Urothelium cell line (cell line): Measurements from ENCODE around the gene NPNT.

Experiments used
- DNase-seq: peaks from one replicate; pipeline ENCODE4 v3.0.0; 2011; ENCODE audit warnings: low spot score, mixed read lengths
- FAIRE-seq: peaks from 2 replicates; lab custom pipeline; 2011; peaks lifted over from hg19 to GRCh38; lab: Jason Lieb, UNC

NPNT gene

GRCh38 chr4:105912633-105913032 lies 17.4 kb downstream of the NPNT start:
- FAIRE-seq (no peak), DNase-seq (no peak)

GRCh38 chr4:105917171-105917685 lies 22.0 kb downstream of the NPNT start:
- FAIRE-seq = no peak
- no peak for DNase-seq

GRCh38 chr4:105921301-105921700 lies 26.0 kb downstream of the NPNT start:
- no peak for DNase-seq
- no peak for FAIRE-seq

GRCh38 chr4:105923497-105924238 lies 28.4 kb downstream of the NPNT start:
- no peak for FAIRE-seq
- peak; percentile 36 for DNase-seq

- DNase-seq (no peak), FAIRE-seq (no peak)
Observed at GRCh38 chr4:105924341-105924740, 29.1 kb downstream of the NPNT start.

- no peak for DNase-seq
- no peak for FAIRE-seq
Observed at GRCh38 chr4:105930698-105931097, 35.4 kb downstream of the NPNT start.

GRCh38 chr4:105933083-105933482 lies 37.8 kb downstream of the NPNT start:
- FAIRE-seq (no peak), DNase-seq (no peak)

- DNase-seq = no peak
- FAIRE-seq = no peak
Observed at GRCh38 chr4:105934386-105934785, 39.1 kb downstream of the NPNT start.

- DNase-seq = no peak
- no peak for FAIRE-seq
Observed at GRCh38 chr4:105936901-105937300, 41.6 kb downstream of the NPNT start.

- no peak for FAIRE-seq
- DNase-seq = no peak
Observed at GRCh38 chr4:105937759-105938158, 42.5 kb downstream of the NPNT start.

- no peak for DNase-seq
Observed at GRCh38 chr4:105943234-105943633, 48.0 kb downstream of the NPNT start.

GRCh38 chr4:105944540-105944939 lies 49.3 kb downstream of the NPNT start:
- DNase-seq (no peak), FAIRE-seq (no peak)

More at GRCh38 chr4:105943234-105943633, 48.0 kb downstream of the NPNT start:
- FAIRE-seq = no peak

- DNase-seq (no peak), FAIRE-seq (no peak)
Observed at GRCh38 chr4:105946771-105947170, 51.5 kb downstream of the NPNT start.

- FAIRE-seq = no peak
Observed at GRCh38 chr4:105950701-105951100, 55.4 kb downstream of the NPNT start.

GRCh38 chr4:105951198-105951597 lies 55.9 kb downstream of the NPNT start:
- DNase-seq (no peak), FAIRE-seq (no peak)

More at GRCh38 chr4:105950701-105951100, 55.4 kb downstream of the NPNT start:
- DNase-seq = no peak

GRCh38 chr4:105952591-105952990 lies 57.3 kb downstream of the NPNT start:
- DNase-seq (no peak), FAIRE-seq (no peak)

- no peak for DNase-seq
- no peak for FAIRE-seq
Observed at GRCh38 chr4:105956569-105956968, 61.3 kb downstream of the NPNT start.

GRCh38 chr4:105957680-105958079 lies 62.4 kb downstream of the NPNT start:
- no peak for DNase-seq
- FAIRE-seq = no peak

- DNase-seq = no peak
- peak; percentile 23 for FAIRE-seq
Observed at GRCh38 chr4:105963461-105964400, 68.5 kb downstream of the NPNT start.

- FAIRE-seq (no peak), DNase-seq (no peak)
Observed at GRCh38 chr4:105965183-105965800, 70.0 kb downstream of the NPNT start.

GRCh38 chr4:105966051-105966450 lies 70.8 kb downstream of the NPNT start:
- DNase-seq = no peak
- no peak for FAIRE-seq
